ENCODE data around the gene NGRN.

Gene NGRN

GRCh38 chr15:90234096-90234988, 31.1 kb upstream of the NGRN start, which contains the start of gene GDPGP1:
TSS of gene GDPGP1 (plus strand) at chr15:90234209. CDS start at chr15:90240909, 6,700 bp downstream.
- ATAC-seq (ENCODE audit: low read depth), result no peak

GRCh38 chr15:90239371-90239770, 26.1 kb upstream of the NGRN start:
- no peaks in the 10 kb centered on the region for H3K4me1 ChIP-seq (ENCODE audit: insufficient read depth, poor library complexity, severe bottlenecking)
- no peaks in the 10 kb centered on the region for H3K9me3 ChIP-seq (ENCODE audit: severe bottlenecking)
- H3K27ac ChIP-seq (ENCODE audit: poor library complexity, severe bottlenecking), result no peak overlapping the region
- H3K4me3 ChIP-seq (ENCODE audit: severe bottlenecking), result no peak overlapping the region
- ATAC-seq (ENCODE audit: low read depth) (peak; percentile 31; the same call in 2 of the 3 replicates), DNase-seq (ENCODE audit: low spot score) (no peak)
- peaks cover 28% of the 10 kb centered on the region for H3K36me3 ChIP-seq (ENCODE audit: low read depth)
- H3K27me3 ChIP-seq (ENCODE audit: insufficient read depth, poor library complexity, severe bottlenecking), result no peaks in the 10 kb centered on the region
- no peak for TF ChIP-seq CTCF (IDR thresholded peaks at IDR 0.05; ENCODE audit: poor library complexity, severe bottlenecking)

More at GRCh38 chr15:90234096-90234988, 31.1 kb upstream of the NGRN start, which contains the start of gene GDPGP1:
- no peaks in the 10 kb centered on the region for H3K27me3 ChIP-seq (ENCODE audit: insufficient read depth, poor library complexity, severe bottlenecking)
- no peaks in the 10 kb centered on the region for H3K9me3 ChIP-seq (ENCODE audit: severe bottlenecking)
- H3K4me1 ChIP-seq (ENCODE audit: insufficient read depth, poor library complexity, severe bottlenecking), result no peaks in the 10 kb centered on the region
- no peak for TF ChIP-seq CTCF (IDR thresholded peaks at IDR 0.05; ENCODE audit: poor library complexity, severe bottlenecking)
- peaks cover 53% of the 10 kb centered on the region for H3K36me3 ChIP-seq (ENCODE audit: low read depth)
- peak within 1 kb of the TSS; percentile 73 for H3K27ac ChIP-seq (ENCODE audit: poor library complexity, severe bottlenecking)
- no peak for DNase-seq (ENCODE audit: low spot score)
- peak within 1 kb of the TSS; percentile 47 for H3K4me3 ChIP-seq (ENCODE audit: severe bottlenecking)

- no peaks in the 10 kb centered on the region for H3K4me1 ChIP-seq (ENCODE audit: insufficient read depth, poor library complexity, severe bottlenecking)
- no peaks in the 10 kb centered on the region for H3K9me3 ChIP-seq (ENCODE audit: severe bottlenecking)
- no peak for DNase-seq (ENCODE audit: low spot score)
- no peaks in the 10 kb centered on the region for H3K27me3 ChIP-seq (ENCODE audit: insufficient read depth, poor library complexity, severe bottlenecking)
- H3K36me3 ChIP-seq (ENCODE audit: low read depth), result peaks cover 28% of the 10 kb centered on the region
- no peak overlapping the region for H3K4me3 ChIP-seq (ENCODE audit: severe bottlenecking)
- no peak overlapping the region for H3K27ac ChIP-seq (ENCODE audit: poor library complexity, severe bottlenecking)
- no peak for TF ChIP-seq CTCF (IDR thresholded peaks at IDR 0.05; ENCODE audit: poor library complexity, severe bottlenecking)
- ATAC-seq (ENCODE audit: low read depth), result no peak
These were observed 24.6 kb upstream of the NGRN start for GRCh38 chr15:90240856-90241255.

GRCh38 chr15:90241343-90242192, 23.9 kb upstream of the NGRN start:
- Histone ChIP-seq H3K27me3 (ENCODE audit: insufficient read depth, poor library complexity, severe bottlenecking) (no peaks in the 10 kb centered on the region), H3K9me3 (ENCODE audit: severe bottlenecking) (no peaks in the 10 kb centered on the region), H3K27ac (ENCODE audit: poor library complexity, severe bottlenecking) (no peak overlapping the region), H3K4me1 (ENCODE audit: insufficient read depth, poor library complexity, severe bottlenecking) (no peaks in the 10 kb centered on the region), H3K36me3 (ENCODE audit: low read depth) (peaks cover 23% of the 10 kb centered on the region), H3K4me3 (ENCODE audit: severe bottlenecking) (no peak overlapping the region)
- TF ChIP-seq CTCF (IDR thresholded peaks at IDR 0.05; ENCODE audit: poor library complexity, severe bottlenecking), result no peak
- 0 out of 3 replicates have a peak, but pooled peaks have one; percentile 4 for ATAC-seq (ENCODE audit: low read depth)
- DNase-seq (ENCODE audit: low spot score), result no peak

Measured in RWPE2 (cell line).